ENCODE data around the gene DNAL4. TPM values are rescaled to one million over a fixed set of nuclear protein-coding genes. Genes with fewer than 3 reads are reported as not detected.

Gene DNAL4
- total and polyA plus RNA-seq, 12 donors: 7.7 to 11.7 (median 9.9) TPM

- H3K9me3 ChIP-seq: no peaks in the 10 kb centered on the region
- H3K27me3 ChIP-seq: no peaks in the 10 kb centered on the region
- intact Hi-C loops (cut with DNase I): loop anchor here in 7 of 10 donors (5.0 to 10.0 kb wide), 7 partner anchors 52 to 362 kb away; partner anchors contain the start of gene NPTXR (in 2 of the 7)
- TF ChIP-seq, protein P1, sequence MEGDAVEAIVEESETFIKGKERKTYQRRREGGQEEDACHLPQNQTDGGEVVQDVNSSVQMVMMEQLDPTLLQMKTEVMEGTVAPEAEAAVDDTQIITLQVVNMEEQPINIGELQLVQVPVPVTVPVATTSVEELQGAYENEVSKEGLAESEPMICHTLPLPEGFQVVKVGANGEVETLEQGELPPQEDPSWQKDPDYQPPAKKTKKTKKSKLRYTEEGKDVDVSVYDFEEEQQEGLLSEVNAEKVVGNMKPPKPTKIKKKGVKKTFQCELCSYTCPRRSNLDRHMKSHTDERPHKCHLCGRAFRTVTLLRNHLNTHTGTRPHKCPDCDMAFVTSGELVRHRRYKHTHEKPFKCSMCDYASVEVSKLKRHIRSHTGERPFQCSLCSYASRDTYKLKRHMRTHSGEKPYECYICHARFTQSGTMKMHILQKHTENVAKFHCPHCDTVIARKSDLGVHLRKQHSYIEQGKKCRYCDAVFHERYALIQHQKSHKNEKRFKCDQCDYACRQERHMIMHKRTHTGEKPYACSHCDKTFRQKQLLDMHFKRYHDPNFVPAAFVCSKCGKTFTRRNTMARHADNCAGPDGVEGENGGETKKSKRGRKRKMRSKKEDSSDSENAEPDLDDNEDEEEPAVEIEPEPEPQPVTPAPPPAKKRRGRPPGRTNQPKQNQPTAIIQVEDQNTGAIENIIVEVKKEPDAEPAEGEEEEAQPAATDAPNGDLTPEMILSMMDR (IDR thresholded peaks at IDR 0.05): no peak
- WGBS, 2 donors: 77 to 81% methylated on average over 8 of the region's 8 CpGs
- H3K36me3 ChIP-seq: peaks cover 0 to 4% (median 0%) of the 10 kb centered on the region in 9 donors
- no peak for DNase-seq
- H3K27ac ChIP-seq: no peak overlapping the region
- ATAC-seq: no peak
- peaks cover 0 to 4% (median 0%) of the 10 kb centered on the region in 9 donors for H3K4me1 ChIP-seq
- H3K4me3 ChIP-seq: no peak overlapping the region
Observed at GRCh38 chr22:38772623-38772873, 21.4 kb downstream of the DNAL4 start.

GRCh38 chr22:38770257-38770949 lies 23.5 kb downstream of the DNAL4 start:
- 92 to 94% methylated on average over 16 of the region's 16 CpGs for WGBS, 2 donors
- Histone ChIP-seq H3K27ac (no peak overlapping the region), H3K9me3 (no peaks in the 10 kb centered on the region), H3K4me1 (peaks cover 0 to 4% (median 0%) of the 10 kb centered on the region in 9 donors), H3K27me3 (peaks cover 0 to 7% (median 0%) of the 10 kb centered on the region in 7 donors), H3K4me3 (no peak overlapping the region), H3K36me3 (no peaks in the 10 kb centered on the region)
- intact Hi-C loops (cut with DNase I): loop anchor here in 7 of 10 donors (5.0 to 10.0 kb wide), 7 partner anchors 54 to 364 kb away; partner anchors contain the start of gene NPTXR (in 2 of the 7)
- ATAC-seq: no peak
- TF ChIP-seq, protein P1 (IDR thresholded peaks at IDR 0.05): no peak
- no peak for DNase-seq

DNA sequence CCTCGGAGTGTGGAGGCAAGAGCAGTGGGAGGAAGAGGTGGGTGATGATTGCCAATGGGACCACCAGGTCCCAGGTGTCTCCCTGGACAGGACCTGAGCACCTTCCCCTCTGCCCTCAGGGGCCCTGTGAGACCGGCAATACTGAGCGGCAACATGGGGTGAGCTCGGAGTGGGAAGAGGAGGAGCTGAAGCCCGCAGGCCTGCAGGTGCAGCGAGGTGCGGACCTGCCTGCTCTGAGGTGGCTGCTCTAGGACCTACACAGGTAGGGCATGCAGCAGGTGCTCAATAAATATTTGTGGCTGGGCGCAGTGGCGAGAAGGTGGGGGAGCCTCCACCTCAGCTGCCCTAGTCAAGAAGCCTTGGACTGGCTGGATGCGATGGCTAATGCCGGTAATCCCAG lies 25.9 kb downstream of the DNAL4 start:
- no peaks in the 10 kb centered on the region for H3K36me3 ChIP-seq
- TF ChIP-seq, protein P1 (IDR thresholded peaks at IDR 0.05): no peak
- 93 to 94% methylated on average over 11 of the region's 11 CpGs for WGBS, 2 donors
- H3K9me3 ChIP-seq: no peaks in the 10 kb centered on the region
- H3K27me3 ChIP-seq: peaks cover 0 to 7% (median 0%) of the 10 kb centered on the region in 7 donors
- no peak overlapping the region for H3K27ac ChIP-seq
- no peak for DNase-seq
- no peak overlapping the region for H3K4me3 ChIP-seq
- no peak for ATAC-seq
- H3K4me1 ChIP-seq: peaks cover 0 to 4% (median 0%) of the 10 kb centered on the region in 9 donors
- intact Hi-C loops (cut with DNase I): loop anchor here in 8 of 10 donors (2.0 to 10.0 kb wide), 11 partner anchors 35 to 359 kb away; partner anchors contain the start of gene NPTXR (in 2 of the 8)

DNA sequence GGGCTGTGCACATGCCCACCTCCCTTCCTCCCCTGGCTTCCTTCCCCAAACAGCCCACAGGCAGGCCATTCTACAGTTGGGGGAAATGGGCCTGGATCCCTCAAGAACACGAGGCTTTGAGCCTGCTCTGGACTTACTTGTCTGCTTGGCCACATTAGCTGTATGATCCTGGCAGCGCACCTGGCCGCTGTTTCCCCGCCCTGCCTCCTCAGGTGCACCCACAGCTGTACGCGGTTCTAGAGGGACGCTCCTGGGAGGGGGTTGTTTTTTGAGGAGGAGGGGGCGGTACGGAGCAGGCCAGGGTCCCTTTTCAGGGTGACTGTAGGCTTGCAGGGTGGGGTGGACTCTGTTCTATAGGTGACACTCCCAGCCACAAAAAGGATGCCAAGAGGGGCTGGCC lies 26.6 kb downstream of the DNAL4 start:
- TF ChIP-seq, protein P1 (IDR thresholded peaks at IDR 0.05): no peak
- intact Hi-C loops (cut with DNase I): loop anchor here in 8 of 10 donors (5.0 to 10.0 kb wide), 7 partner anchors 75 to 360 kb away; partner anchors contain the start of gene NPTXR (in 2 of the 8)
- WGBS, 2 donors: 87% methylated on average over 9 of the region's 9 CpGs
- H3K27me3 ChIP-seq: peaks cover 0 to 7% (median 0%) of the 10 kb centered on the region in 7 donors
- H3K4me1 ChIP-seq: peaks cover 0 to 4% (median 0%) of the 10 kb centered on the region in 9 donors
- no peak for ATAC-seq
- DNase-seq: no peak
- H3K27ac ChIP-seq: no peak overlapping the region
- no peak overlapping the region for H3K4me3 ChIP-seq
- H3K9me3 ChIP-seq: no peaks in the 10 kb centered on the region
- H3K36me3 ChIP-seq: no peaks in the 10 kb centered on the region
